ENCODE measurements around the gene CADPS.
"Not testable (repeated sequence)": the region's sequence is repeated elsewhere in the genome, so short reads cannot be mapped to it uniquely, and the experiment has no call there.

CADPS gene

GRCh38 chr3:62600033-62600432 lies 275.2 kb downstream of the CADPS start:
- DNase-seq (ENCODE audit: low read depth, low spot score) = no peak

- no peak for DNase-seq (ENCODE audit: low read depth, low spot score)
These were observed 277.7 kb downstream of the CADPS start for GRCh38 chr3:62597491-62597890.

- DNase-seq (ENCODE audit: low read depth, low spot score) = no peak
These were observed 282.8 kb downstream of the CADPS start for GRCh38 chr3:62592408-62592807.

GRCh38 chr3:62589078-62589477 lies 286.1 kb downstream of the CADPS start:
- no peak for DNase-seq (ENCODE audit: low read depth, low spot score)

GRCh38 chr3:62587579-62588031 lies 287.6 kb downstream of the CADPS start:
- no peak for DNase-seq (ENCODE audit: low read depth, low spot score)

GRCh38 chr3:62587169-62587568 lies 288.0 kb downstream of the CADPS start:
- DNase-seq (ENCODE audit: low read depth, low spot score) = no peak

- no peak for DNase-seq (ENCODE audit: low read depth, low spot score)
These were observed 288.9 kb downstream of the CADPS start for GRCh38 chr3:62586356-62586755.

- DNase-seq (ENCODE audit: low read depth, low spot score) = no peak
These were observed 289.4 kb downstream of the CADPS start for GRCh38 chr3:62585861-62586260.

- DNase-seq (ENCODE audit: low read depth, low spot score) = no peak
These were observed 290.6 kb downstream of the CADPS start for GRCh38 chr3:62584636-62585035.

GRCh38 chr3:62582495-62583172 lies 292.6 kb downstream of the CADPS start:
- DNase-seq (ENCODE audit: low read depth, low spot score) = no peak

GRCh38 chr3:62580485-62580884 lies 294.7 kb downstream of the CADPS start:
- not testable (repeated sequence) for DNase-seq (ENCODE audit: low read depth, low spot score)

GRCh38 chr3:62577153-62577552 lies 298.1 kb downstream of the CADPS start:
- no peak for DNase-seq (ENCODE audit: low read depth, low spot score)

- DNase-seq (ENCODE audit: low read depth, low spot score) = no peak
These were observed 300.8 kb downstream of the CADPS start for GRCh38 chr3:62574266-62574898.

- no peak for DNase-seq (ENCODE audit: low read depth, low spot score)
These were observed 303.3 kb downstream of the CADPS start for GRCh38 chr3:62571916-62572315.

- DNase-seq (ENCODE audit: low read depth, low spot score) = no peak
These were observed 304.3 kb downstream of the CADPS start for GRCh38 chr3:62570888-62571287.

GRCh38 chr3:62569609-62570008 lies 305.6 kb downstream of the CADPS start:
- no peak for DNase-seq (ENCODE audit: low read depth, low spot score)

GRCh38 chr3:62567097-62568021 lies 307.9 kb downstream of the CADPS start:
- DNase-seq (ENCODE audit: low read depth, low spot score) = no peak

GRCh38 chr3:62566022-62566557 lies 309.1 kb downstream of the CADPS start:
- no peak for DNase-seq (ENCODE audit: low read depth, low spot score)

- no peak for DNase-seq (ENCODE audit: low read depth, low spot score)
These were observed 312.6 kb downstream of the CADPS start for GRCh38 chr3:62562596-62562995.

GRCh38 chr3:62562017-62562416 lies 313.2 kb downstream of the CADPS start:
- DNase-seq (ENCODE audit: low read depth, low spot score) = no peak

- DNase-seq (ENCODE audit: low read depth, low spot score) = no peak
These were observed 315.3 kb downstream of the CADPS start for GRCh38 chr3:62559831-62560445.
